Activated T-helper 2 cell treated with anti-CD3 and anti-CD28 coated beads, Interferon-gamma antibody, Interleukin-2, Interleukin-4, amounts not matched to agents 10 μg/mL and 5 μg/mL and 100 μg/mL, durations not matched to agents 14 hours and 24 hours and 36 hours (primary cell): ENCODE results near the gene GNB1L. TPM values are rescaled to one million over a fixed set of nuclear protein-coding genes. Genes with fewer than 3 reads are reported as not detected.

Experiments used
- DNase-seq: peaks from one replicate; pipeline ENCODE4 v3.0.0; 2021; ENCODE audit warnings: low spot score
- H3K27ac Mint-ChIP-seq: one replicate; pipeline ENCODE4 v1.8.0; 2021; ENCODE audit warnings: mixed read lengths
- H3K27me3 Mint-ChIP-seq: one replicate; pipeline ENCODE4 v1.8.0; 2021; ENCODE audit warnings: low read depth, mixed read lengths
- H3K36me3 Mint-ChIP-seq: one replicate; pipeline ENCODE4 v1.8.0; 2021; ENCODE audit warnings: low read depth, mixed read lengths
- H3K4me1 Mint-ChIP-seq: one replicate; pipeline ENCODE4 v1.8.0; 2021; ENCODE audit warnings: low read depth, mixed read lengths
- H3K4me3 Mint-ChIP-seq: one replicate; pipeline ENCODE4 v1.8.0; 2021; ENCODE audit warnings: low read depth, mild to moderate bottlenecking, moderate library complexity, mixed read lengths
- H3K9me3 Mint-ChIP-seq: one replicate; pipeline ENCODE4 v1.8.0; 2021; ENCODE audit warnings: mixed read lengths
- intact Hi-C: fragments of 100-400 bp; cut with micrococcal nuclease; formaldehyde crosslinking; loops from one replicate; pipeline ENCODE4 v1.15.1; 2023
- total RNA-seq: library from RNA; stranded (reverse); gene quantifications from 2 replicates; pipeline ENCODE4 v1.2.3, GENCODE V29; 2022

The GNB1L gene
- total RNA-seq, 1 donor from 2014 or later, result 14.7 TPM

- no peak for DNase-seq
Measured at GRCh38 chr22:19895160-19895849, 40.6 kb upstream of the GNB1L start.

GRCh38 chr22:19893363-19893762 lies 38.7 kb upstream of the GNB1L start:
- intact Hi-C loops, result no loop called here
- Mint-ChIP-seq H3K27ac (no peak overlapping the region), H3K4me3 (no peak overlapping the region)

More at GRCh38 chr22:19895160-19895849, 40.6 kb upstream of the GNB1L start:
- intact Hi-C loops, result no loop called here
- peaks cover 11% of the 10 kb centered on the region for H3K36me3 Mint-ChIP-seq
- H3K27ac Mint-ChIP-seq, result no peak overlapping the region
- no peak overlapping the region for H3K4me3 Mint-ChIP-seq
- H3K27me3 Mint-ChIP-seq, result no peaks in the 10 kb centered on the region
- peaks cover 25% of the 10 kb centered on the region for H3K4me1 Mint-ChIP-seq
- H3K9me3 Mint-ChIP-seq, result no peaks in the 10 kb centered on the region

GRCh38 chr22:19892925-19893324 lies 38.3 kb upstream of the GNB1L start:
- H3K27me3 Mint-ChIP-seq, result no peaks in the 10 kb centered on the region
- DNase-seq, result no peak
- H3K27ac Mint-ChIP-seq, result peak overlapping the region; percentile 63
- intact Hi-C loops, result loop anchor here (1.0 kb wide), 1 partner anchor 39 kb away; the partner anchor contains the start of genes GNB1L and RTL10
- no peak overlapping the region for H3K4me3 Mint-ChIP-seq
- no peaks in the 10 kb centered on the region for H3K9me3 Mint-ChIP-seq
- peaks cover 11% of the 10 kb centered on the region for H3K36me3 Mint-ChIP-seq
- H3K4me1 Mint-ChIP-seq, result peaks cover 30% of the 10 kb centered on the region

More at GRCh38 chr22:19893363-19893762, 38.7 kb upstream of the GNB1L start:
- no peak for DNase-seq
- H3K27me3 Mint-ChIP-seq, result no peaks in the 10 kb centered on the region
- H3K9me3 Mint-ChIP-seq, result no peaks in the 10 kb centered on the region
- peaks cover 11% of the 10 kb centered on the region for H3K36me3 Mint-ChIP-seq
- peaks cover 30% of the 10 kb centered on the region for H3K4me1 Mint-ChIP-seq

GRCh38 chr22:19892257-19892879 lies 37.7 kb upstream of the GNB1L start:
- Mint-ChIP-seq H3K36me3 (peaks cover 11% of the 10 kb centered on the region), H3K4me1 (peaks cover 30% of the 10 kb centered on the region), H3K27ac (peak overlapping the region; percentile 81), H3K4me3 (peak overlapping the region; percentile 66), H3K9me3 (no peaks in the 10 kb centered on the region), H3K27me3 (no peaks in the 10 kb centered on the region)
- intact Hi-C loops, result loop anchor here (1.0 kb wide), 1 partner anchor 38 kb away; the partner anchor contains the start of genes GNB1L and RTL10
- peak; percentile 30 for DNase-seq

GRCh38 chr22:19891317-19892256 lies 36.9 kb upstream of the GNB1L start:
- Mint-ChIP-seq H3K27ac (peak overlapping the region; percentile 81), H3K9me3 (no peaks in the 10 kb centered on the region), H3K4me3 (peak overlapping the region; percentile 66), H3K4me1 (peaks cover 35% of the 10 kb centered on the region), H3K27me3 (no peaks in the 10 kb centered on the region), H3K36me3 (peaks cover 11% of the 10 kb centered on the region)
- intact Hi-C loops, result loop anchor here (1.0 kb wide), 1 partner anchor 37 kb away; the partner anchor contains the start of genes GNB1L and RTL10
- peak; percentile 65 for DNase-seq

- Mint-ChIP-seq H3K27ac (no peak overlapping the region), H3K27me3 (no peaks in the 10 kb centered on the region), H3K4me1 (peaks cover 38% of the 10 kb centered on the region), H3K9me3 (no peaks in the 10 kb centered on the region), H3K4me3 (no peak overlapping the region), H3K36me3 (peaks cover 11% of the 10 kb centered on the region)
- DNase-seq, result no peak
- intact Hi-C loops, result no loop called here
Measured at GRCh38 chr22:19890502-19891316, 36.0 kb upstream of the GNB1L start.

- peaks cover 40% of the 10 kb centered on the region for H3K4me1 Mint-ChIP-seq
- no peak for DNase-seq
- intact Hi-C loops, result no loop called here
- no peak overlapping the region for H3K4me3 Mint-ChIP-seq
- no peak overlapping the region for H3K27ac Mint-ChIP-seq
- H3K27me3 Mint-ChIP-seq, result no peaks in the 10 kb centered on the region
- H3K9me3 Mint-ChIP-seq, result no peaks in the 10 kb centered on the region
- peaks cover 11% of the 10 kb centered on the region for H3K36me3 Mint-ChIP-seq
Measured at GRCh38 chr22:19889951-19890350, 35.3 kb upstream of the GNB1L start.

GRCh38 chr22:19888131-19888746 lies 33.6 kb upstream of the GNB1L start:
- H3K36me3 Mint-ChIP-seq, result peaks cover 3% of the 10 kb centered on the region
- H3K4me3 Mint-ChIP-seq, result no peak overlapping the region
- H3K9me3 Mint-ChIP-seq, result no peaks in the 10 kb centered on the region
- peaks cover 40% of the 10 kb centered on the region for H3K4me1 Mint-ChIP-seq
- H3K27ac Mint-ChIP-seq, result no peak overlapping the region
- intact Hi-C loops, result no loop called here
- no peaks in the 10 kb centered on the region for H3K27me3 Mint-ChIP-seq
- DNase-seq, result no peak

GRCh38 chr22:19887256-19887985 lies 32.7 kb upstream of the GNB1L start:
- Mint-ChIP-seq H3K27me3 (no peaks in the 10 kb centered on the region), H3K9me3 (no peaks in the 10 kb centered on the region), H3K36me3 (peaks cover 1% of the 10 kb centered on the region), H3K27ac (no peak overlapping the region), H3K4me3 (no peak overlapping the region), H3K4me1 (peaks cover 35% of the 10 kb centered on the region)
- no peak for DNase-seq
- intact Hi-C loops, result no loop called here

- Mint-ChIP-seq H3K4me1 (peaks cover 28% of the 10 kb centered on the region), H3K27me3 (no peaks in the 10 kb centered on the region), H3K36me3 (no peaks in the 10 kb centered on the region), H3K27ac (no peak overlapping the region), H3K4me3 (no peak overlapping the region), H3K9me3 (no peaks in the 10 kb centered on the region)
- intact Hi-C loops, result no loop called here
- no peak for DNase-seq
Measured at GRCh38 chr22:19886605-19887255, 32.1 kb upstream of the GNB1L start.
